CD4-positive, alpha-beta T cell (primary cell): ENCODE results near the gene AADAT. TPM values are rescaled to one million over a fixed set of nuclear protein-coding genes. Genes with fewer than 3 reads are reported as not detected.

Experiments used
- ATAC-seq: fragments of 200-7000 bp; cut with Tn5 transposase; one replicate; pipeline ENCODE4 v1.10.0; 2022; ENCODE audit warnings: mild to moderate bottlenecking; ENCODE audit not compliant: poor library complexity
- CTCF ChIA-PET: fragments of 350-600 bp; sonication (Branson Sonifier 250); formaldehyde crosslinking; loops from one replicate; lab custom pipeline; 2021; ENCODE audit warnings: antibody characterized with exemption, inconsistent platforms; lab: Charles Lee
- POLR2A ChIA-PET: fragments of 350-600 bp; sonication (Branson Sonifier 250); formaldehyde crosslinking; loops from one replicate; lab custom pipeline; 2021; ENCODE audit warnings: antibody characterized with exemption, inconsistent platforms; lab: Charles Lee
- DNase-seq, 14 experiments: peaks; one replicate each; pipeline ENCODE4 v3.0.0-alpha.2; 2013 to 2020; ENCODE audit warnings: mixed read lengths in 2 of 14
- H3K27ac ChIP-seq, 2 donors: one replicate each; pipeline versions ENCODE4 v1.5.1 to v1.7.0; 2013; ENCODE audit warnings: low read length in 2 of 2, low read depth in 1 of 2, mild to moderate bottlenecking in 1 of 2
- H3K27me3 ChIP-seq, 2 experiments: 1 replicate in 1 of 2; 2 replicates in 1 of 2; pipeline versions ENCODE4 v1.6.1 to v1.7.0; 2013; ENCODE audit warnings: low read length in 2 of 2, control low read depth in 1 of 2, mild to moderate bottlenecking in 1 of 2, moderate library complexity in 1 of 2; ENCODE audit not compliant: insufficient read depth in 2 of 2, control insufficient read depth in 1 of 2
- H3K36me3 ChIP-seq: one replicate; pipeline ENCODE4 v1.6.1; 2013; ENCODE audit warnings: low read length, control low read depth; ENCODE audit not compliant: insufficient read depth
- H3K4me1 ChIP-seq: one replicate; pipeline ENCODE4 v1.6.1; 2013; ENCODE audit warnings: low read length, control low read depth; ENCODE audit not compliant: insufficient read depth
- H3K4me3 ChIP-seq: one replicate; pipeline ENCODE4 v1.5.1; 2013; ENCODE audit warnings: mild to moderate bottlenecking, low read length, moderate library complexity
- H3K9me3 ChIP-seq, 2 experiments: 1 replicate in 1 of 2; 2 replicates in 1 of 2; pipeline versions ENCODE4 v1.6.1 to v1.7.0; 2013; ENCODE audit warnings: low read length in 2 of 2, mild to moderate bottlenecking in 2 of 2, control low read depth in 1 of 2, moderate library complexity in 1 of 2; ENCODE audit not compliant: control insufficient read depth in 1 of 2, insufficient read depth in 1 of 2
- H3K27ac Mint-ChIP-seq: one replicate; pipeline ENCODE4 v1.8.0; 2020; ENCODE audit warnings: mixed read lengths
- H3K27me3 Mint-ChIP-seq: one replicate; pipeline ENCODE4 v1.8.0; 2021; ENCODE audit warnings: mixed read lengths
- H3K36me3 Mint-ChIP-seq: one replicate; pipeline ENCODE4 v1.8.0; 2021; ENCODE audit warnings: low read depth, mixed read lengths
- H3K4me1 Mint-ChIP-seq: one replicate; pipeline ENCODE4 v1.8.0; 2021; ENCODE audit warnings: low read depth, mixed read lengths
- H3K4me3 Mint-ChIP-seq: one replicate; pipeline ENCODE4 v1.8.0; 2020; ENCODE audit warnings: mild to moderate bottlenecking, mixed read lengths
- H3K9me3 Mint-ChIP-seq: one replicate; pipeline ENCODE4 v1.8.0; 2020; ENCODE audit warnings: mixed read lengths
- intact Hi-C, 2 experiments: fragments of 100-400 bp; cut with DNase I in 1 of 2; cut with micrococcal nuclease in 1 of 2; formaldehyde crosslinking; loops; one replicate each; pipeline versions ENCODE4 v1.15.1 to v1.9.0; 2023 to 2025; cut with DNase I, micrococcal nuclease
- total RNA-seq, 174 experiments: library from RNA in 2 of 174; stranded (reverse) in 2 of 174; gene quantifications; one replicate each; pipeline ENCODE4 v1.2.3 and lab custom pipeline; 2021 to 2026
- TF ChIP-seq, protein P1 (sequence below): fragments of 200-600 bp; IDR thresholded peaks from one replicate; pipeline ENCODE4 v1.8.0; 2022; ENCODE audit warnings: antibody characterized with exemption, mild to moderate bottlenecking

AADAT gene
- total RNA-seq, 2 experiments from 2014 or later = not detected

- intact Hi-C loops = no loop called here
- Histone ChIP-seq H3K36me3 (no peaks in the 10 kb centered on the region), H3K4me1 (peaks cover 3% of the 10 kb centered on the region), H3K27ac (no peak overlapping the region), H3K27me3 (no peaks in the 10 kb centered on the region), H3K9me3 (peaks cover 4 to 5% of the 10 kb centered on the region in 2 experiments), H3K4me3 (no peak overlapping the region)
- POLR2A ChIA-PET = no interaction called here
- Mint-ChIP-seq H3K9me3 (peaks cover 5% of the 10 kb centered on the region), H3K4me1 (peaks cover 6% of the 10 kb centered on the region), H3K27me3 (peaks cover 6% of the 10 kb centered on the region), H3K27ac (no peak overlapping the region), H3K36me3 (no peaks in the 10 kb centered on the region), H3K4me3 (no peak overlapping the region)
- CTCF ChIA-PET = no interaction called here
- no peak for ATAC-seq
- TF ChIP-seq, protein P1, sequence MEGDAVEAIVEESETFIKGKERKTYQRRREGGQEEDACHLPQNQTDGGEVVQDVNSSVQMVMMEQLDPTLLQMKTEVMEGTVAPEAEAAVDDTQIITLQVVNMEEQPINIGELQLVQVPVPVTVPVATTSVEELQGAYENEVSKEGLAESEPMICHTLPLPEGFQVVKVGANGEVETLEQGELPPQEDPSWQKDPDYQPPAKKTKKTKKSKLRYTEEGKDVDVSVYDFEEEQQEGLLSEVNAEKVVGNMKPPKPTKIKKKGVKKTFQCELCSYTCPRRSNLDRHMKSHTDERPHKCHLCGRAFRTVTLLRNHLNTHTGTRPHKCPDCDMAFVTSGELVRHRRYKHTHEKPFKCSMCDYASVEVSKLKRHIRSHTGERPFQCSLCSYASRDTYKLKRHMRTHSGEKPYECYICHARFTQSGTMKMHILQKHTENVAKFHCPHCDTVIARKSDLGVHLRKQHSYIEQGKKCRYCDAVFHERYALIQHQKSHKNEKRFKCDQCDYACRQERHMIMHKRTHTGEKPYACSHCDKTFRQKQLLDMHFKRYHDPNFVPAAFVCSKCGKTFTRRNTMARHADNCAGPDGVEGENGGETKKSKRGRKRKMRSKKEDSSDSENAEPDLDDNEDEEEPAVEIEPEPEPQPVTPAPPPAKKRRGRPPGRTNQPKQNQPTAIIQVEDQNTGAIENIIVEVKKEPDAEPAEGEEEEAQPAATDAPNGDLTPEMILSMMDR = no peak
- no peak for DNase-seq
Measured at GRCh38 chr4:170137466-170137865, 47.7 kb upstream of the AADAT start.

- H3K27me3 ChIP-seq = no peaks in the 10 kb centered on the region
- peaks cover 5% of the 10 kb centered on the region for H3K9me3 Mint-ChIP-seq
- DNase-seq = no peak
- peaks cover 6% of the 10 kb centered on the region for H3K4me1 Mint-ChIP-seq
- no peaks in the 10 kb centered on the region for H3K36me3 Mint-ChIP-seq
- TF ChIP-seq, protein P1 = no peak
- ChIA-PET CTCF (no interaction called here), POLR2A (no interaction called here)
- peaks cover 3% of the 10 kb centered on the region for H3K4me1 ChIP-seq
- no peak overlapping the region for H3K27ac ChIP-seq
- no peak for ATAC-seq
- H3K4me3 Mint-ChIP-seq = no peak overlapping the region
- peaks cover 6% of the 10 kb centered on the region for H3K27me3 Mint-ChIP-seq
- H3K4me3 ChIP-seq = no peak overlapping the region
- no peak overlapping the region for H3K27ac Mint-ChIP-seq
- H3K36me3 ChIP-seq = no peaks in the 10 kb centered on the region
- H3K9me3 ChIP-seq = peaks cover 4 to 5% of the 10 kb centered on the region in 2 experiments
- intact Hi-C loops = no loop called here
Measured at GRCh38 chr4:170134821-170135220, 45.1 kb upstream of the AADAT start.

DNA sequence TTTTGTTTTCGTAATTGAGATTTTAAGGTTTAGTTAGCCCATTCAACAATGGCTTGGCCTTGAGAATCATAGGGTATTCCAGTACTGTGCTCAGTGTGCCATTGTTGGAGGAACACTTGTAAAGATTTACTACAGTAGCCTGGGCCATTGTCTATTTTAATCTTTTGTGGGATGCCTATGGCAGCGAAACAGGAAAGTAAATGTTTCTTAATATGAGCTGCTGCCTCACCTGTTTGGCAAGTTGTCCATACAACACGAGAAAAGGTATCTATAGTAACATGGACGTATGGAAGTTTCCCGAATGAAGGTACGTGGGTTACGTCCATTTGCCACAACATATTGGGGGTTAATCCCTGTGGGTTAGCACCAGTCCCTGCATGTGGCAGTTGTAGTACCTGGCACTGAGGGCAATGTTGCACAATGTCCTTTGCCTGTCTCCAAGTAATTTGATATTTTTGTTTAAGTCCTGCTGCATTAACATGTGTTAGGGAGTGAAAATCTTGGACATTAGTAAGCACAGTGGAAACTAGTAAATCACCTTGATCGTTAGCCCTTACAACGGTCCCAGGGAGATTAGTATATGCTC is 38.6 kb upstream of the AADAT start:
- intact Hi-C loops = no loop called here
- ATAC-seq = no peak
- TF ChIP-seq, protein P1 = no peak
- Histone ChIP-seq H3K4me3 (no peak overlapping the region), H3K27me3 (no peaks in the 10 kb centered on the region), H3K36me3 (no peaks in the 10 kb centered on the region), H3K9me3 (peaks cover 3 to 10% of the 10 kb centered on the region in 2 experiments), H3K27ac (no peak overlapping the region), H3K4me1 (no peaks in the 10 kb centered on the region)
- Mint-ChIP-seq H3K27me3 (no peaks in the 10 kb centered on the region), H3K4me1 (no peaks in the 10 kb centered on the region), H3K9me3 (peaks cover 3% of the 10 kb centered on the region), H3K4me3 (no peak overlapping the region), H3K27ac (no peak overlapping the region), H3K36me3 (no peaks in the 10 kb centered on the region)
- POLR2A ChIA-PET = no interaction called here
- DNase-seq = no peak
- CTCF ChIA-PET = no interaction called here
